NCI-H2107 treated with DMSO at 0.1 percent for 48 hours (cell line): ENCODE results near the gene MBLAC1.
A peak's percentile ranks its signal among the peaks of the same experiment; 100 is the strongest.
"Not testable (repeated sequence)": the region's sequence is repeated elsewhere in the genome, so short reads cannot be mapped to it uniquely, and the experiment has no call there.

Experiments used
- DNase-seq: peaks from one replicate; lab custom pipeline; 2025; ENCODE audit not compliant: unreplicated experiment; lab: John Stamatoyannopoulos, UW

The MBLAC1 gene

GRCh38 chr7:100120733-100121036 lies 6.1 kb upstream of the MBLAC1 start:
- no peak for DNase-seq

- DNase-seq = peak; percentile 95
Observed at GRCh38 chr7:100122067-100122466, 4.7 kb upstream of the MBLAC1 start.

GRCh38 chr7:100122568-100122967 lies 4.2 kb upstream of the MBLAC1 start:
- no peak for DNase-seq

- DNase-seq = no peak
Observed at GRCh38 chr7:100124301-100125230, 2.2 kb upstream of the MBLAC1 start.

GRCh38 chr7:100126239-100126930 lies 382 bp upstream of the MBLAC1 start:
- DNase-seq = no peak

- no peak for DNase-seq
Observed at GRCh38 chr7:100127866-100128636, 1.3 kb downstream of the MBLAC1 start.

- no peak for DNase-seq
Observed at GRCh38 chr7:100128637-100128963, 1.8 kb downstream of the MBLAC1 start.

GRCh38 chr7:100130220-100130607 lies 3.4 kb downstream of the MBLAC1 start:
- not testable (repeated sequence) for DNase-seq

GRCh38 chr7:100130608-100131453 lies 4.1 kb downstream of the MBLAC1 start:
- peak; percentile 66 for DNase-seq

- DNase-seq = no peak
Observed at GRCh38 chr7:100132126-100132525, 5.4 kb downstream of the MBLAC1 start.

- peak; percentile 77 for DNase-seq
Observed at GRCh38 chr7:100132697-100133151, 6.0 kb downstream of the MBLAC1 start.

- peak; percentile 65 for DNase-seq
Observed at GRCh38 chr7:100137851-100138760, 11.3 kb downstream of the MBLAC1 start.

GRCh38 chr7:100141555-100141949 lies 14.8 kb downstream of the MBLAC1 start:
- no peak for DNase-seq

GRCh38 chr7:100142461-100142860 lies 15.7 kb downstream of the MBLAC1 start:
- DNase-seq = no peak

- not testable (repeated sequence) for DNase-seq
Observed at GRCh38 chr7:100146350-100146749, 19.6 kb downstream of the MBLAC1 start.

GRCh38 chr7:100147278-100147677 lies 20.5 kb downstream of the MBLAC1 start:
- no peak for DNase-seq

GRCh38 chr7:100148225-100148558 lies 21.4 kb downstream of the MBLAC1 start:
- DNase-seq = no peak

- DNase-seq = peak; percentile 98
Observed at GRCh38 chr7:100148559-100149328, 22.0 kb downstream of the MBLAC1 start, which contains the start of gene LAMTOR4. TSS of gene LAMTOR4 (plus strand) at chr7:100148918. CDS start at chr7:100148973, 55 bp downstream.

- DNase-seq = no peak
Observed at GRCh38 chr7:100152404-100152803, 25.6 kb downstream of the MBLAC1 start.
